Left lobe of liver (tissue), 2 donors: ENCODE measurements around the gene COQ3. TPM values are rescaled to one million over a fixed set of nuclear protein-coding genes. Genes with fewer than 3 reads are reported as not detected.
A peak's percentile ranks its signal among the peaks of the same experiment; 100 is the strongest.

Experiments
- ATAC-seq: fragments of 200-7000 bp; cut with Tn5 transposase; one replicate; pipeline ENCODE4 v1.9.1; 2020; ENCODE audit warnings: mild to moderate bottlenecking, moderate library complexity
- DNase-seq: peaks from one replicate; pipeline ENCODE4 v3.0.0-alpha.2; 2020; ENCODE audit warnings: low spot score
- total RNA-seq: library from RNA; stranded (reverse); gene quantifications from one replicate; pipeline ENCODE4 v1.2.1, GENCODE V29; 2021
- donor health status: DM: no; HTN: no; CAD: no; lungs with moderate emphysema.
- donor health status: DM: no; HTN: yes; CAD: no.

The COQ3 gene, protein sequence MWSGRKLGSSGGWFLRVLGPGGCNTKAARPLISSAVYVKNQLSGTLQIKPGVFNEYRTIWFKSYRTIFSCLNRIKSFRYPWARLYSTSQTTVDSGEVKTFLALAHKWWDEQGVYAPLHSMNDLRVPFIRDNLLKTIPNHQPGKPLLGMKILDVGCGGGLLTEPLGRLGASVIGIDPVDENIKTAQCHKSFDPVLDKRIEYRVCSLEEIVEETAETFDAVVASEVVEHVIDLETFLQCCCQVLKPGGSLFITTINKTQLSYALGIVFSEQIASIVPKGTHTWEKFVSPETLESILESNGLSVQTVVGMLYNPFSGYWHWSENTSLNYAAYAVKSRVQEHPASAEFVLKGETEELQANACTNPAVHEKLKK
- total RNA-seq = 7.5 TPM

DNA sequence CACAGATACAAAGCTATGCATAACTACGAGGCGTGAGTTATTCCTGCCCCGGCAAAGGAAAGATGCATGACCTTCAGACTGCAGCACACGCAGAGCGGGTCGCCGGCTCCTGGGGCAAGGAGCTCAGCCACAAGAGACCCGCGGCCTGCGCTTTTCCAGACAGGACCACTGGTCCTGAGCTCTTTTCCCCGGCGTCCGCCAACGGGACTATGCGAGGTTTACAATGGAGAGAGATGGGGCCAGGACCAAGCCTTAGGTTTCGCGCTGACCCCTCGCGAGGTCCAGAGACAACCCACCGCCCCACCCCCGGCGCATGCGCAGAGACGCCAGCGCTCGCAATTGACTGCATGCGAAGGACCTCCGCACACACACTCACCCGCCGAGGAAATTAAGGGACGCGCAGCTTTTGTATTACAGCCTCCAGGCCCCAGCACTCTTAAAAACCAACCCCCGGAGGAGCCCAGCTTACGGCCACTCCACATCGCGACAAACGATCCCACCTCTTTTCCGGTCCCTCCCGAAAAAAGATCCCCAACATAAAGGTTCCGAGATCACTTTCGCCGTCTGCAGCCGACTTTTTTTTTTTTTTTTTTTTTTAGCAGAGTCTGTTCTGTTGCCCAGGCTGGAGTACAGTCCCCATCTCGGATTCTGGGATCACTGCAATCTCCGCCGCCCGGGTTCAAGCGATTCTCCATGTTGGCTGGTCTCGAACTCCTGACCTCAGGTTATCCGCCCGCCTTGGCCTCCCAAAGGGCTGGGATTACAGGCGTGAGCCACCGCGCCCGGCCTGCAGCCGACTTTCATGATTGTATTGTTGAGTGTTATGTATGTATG lies at the start of gene COQ3:
COQ3 (minus strand) TSS at position 498 of the 834 bp plus-strand sequence; CDS start at position 482, 16 bp downstream.
- peak; percentile 91 for ATAC-seq
- DNase-seq = peak; percentile 78

DNA sequence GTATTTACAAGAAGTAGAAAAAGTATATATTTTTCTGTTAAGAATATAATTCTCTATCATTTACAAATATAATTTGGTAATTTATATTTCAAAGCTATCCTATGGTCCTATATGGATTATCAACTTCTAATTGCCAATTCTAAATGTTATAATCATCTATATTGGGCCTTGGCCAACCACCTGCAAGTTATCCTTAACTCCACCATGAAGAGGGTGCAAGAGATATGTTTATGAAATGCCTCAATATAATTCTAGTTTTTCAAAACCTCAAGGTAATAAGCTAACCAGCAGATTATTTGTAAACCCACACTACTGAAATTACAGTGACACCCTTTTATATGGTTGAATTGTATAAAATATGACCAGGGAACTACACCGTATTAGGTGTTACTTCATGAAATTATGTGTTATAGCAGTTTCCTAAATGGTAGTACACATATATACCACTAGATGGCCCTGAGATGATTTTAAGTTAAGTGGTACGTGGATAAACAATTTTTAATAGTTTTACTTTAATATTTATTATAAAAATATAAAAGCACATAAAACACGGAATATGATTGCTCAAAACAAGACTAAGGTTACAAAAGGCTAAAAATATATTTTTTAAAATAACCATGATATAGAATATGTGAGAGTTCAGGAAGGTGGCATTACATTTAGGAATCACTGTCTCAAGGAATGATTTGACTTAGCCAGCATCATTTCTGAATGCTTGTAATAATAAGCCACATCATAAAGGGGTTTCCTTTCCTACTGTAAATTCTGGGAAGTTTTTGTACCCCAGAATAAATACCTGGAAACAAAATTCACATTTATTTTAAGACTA lies 40.9 kb upstream of the COQ3 start:
- ATAC-seq (peak; percentile 82), DNase-seq (no peak)

DNA sequence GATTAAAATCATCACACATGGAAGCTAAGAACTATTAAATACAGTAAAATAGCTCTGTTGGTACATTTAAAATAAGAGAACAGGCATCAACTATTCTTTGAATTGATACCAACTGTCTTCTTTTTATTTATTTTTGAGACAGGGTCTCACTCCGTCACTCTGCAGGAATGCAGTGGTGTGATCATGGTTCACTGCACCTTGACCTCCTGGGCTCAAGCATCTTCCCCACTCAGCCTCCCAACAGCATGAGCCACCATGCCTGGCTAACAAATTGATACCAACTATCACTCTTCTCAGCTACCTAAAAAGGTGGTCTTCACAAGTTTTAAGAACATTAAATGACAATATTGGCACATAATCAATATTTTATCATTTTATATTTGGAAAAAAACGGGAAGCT lies 38.9 kb upstream of the COQ3 start:
- ATAC-seq (no peak), DNase-seq (no peak)

DNA sequence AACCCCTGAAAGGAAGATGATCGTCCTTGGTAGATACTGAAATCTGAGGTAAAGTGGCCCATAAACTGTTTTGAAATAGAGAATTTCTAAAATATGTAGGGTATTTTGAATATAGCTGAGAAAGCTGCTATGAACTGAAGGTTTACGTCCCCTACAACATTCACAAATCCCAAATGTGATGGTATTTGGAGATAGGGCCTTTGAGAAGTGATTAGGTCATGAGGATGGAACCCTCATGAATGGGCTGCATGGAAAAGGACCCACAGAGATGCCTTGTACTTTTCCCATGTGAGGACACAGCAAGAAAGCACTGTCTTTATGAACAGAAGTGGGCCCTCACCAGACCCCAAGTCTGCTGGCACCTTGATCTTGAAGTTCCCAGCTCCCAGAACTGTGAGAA lies 37.9 kb upstream of the COQ3 start:
- no peak for DNase-seq
- ATAC-seq = no peak

DNA sequence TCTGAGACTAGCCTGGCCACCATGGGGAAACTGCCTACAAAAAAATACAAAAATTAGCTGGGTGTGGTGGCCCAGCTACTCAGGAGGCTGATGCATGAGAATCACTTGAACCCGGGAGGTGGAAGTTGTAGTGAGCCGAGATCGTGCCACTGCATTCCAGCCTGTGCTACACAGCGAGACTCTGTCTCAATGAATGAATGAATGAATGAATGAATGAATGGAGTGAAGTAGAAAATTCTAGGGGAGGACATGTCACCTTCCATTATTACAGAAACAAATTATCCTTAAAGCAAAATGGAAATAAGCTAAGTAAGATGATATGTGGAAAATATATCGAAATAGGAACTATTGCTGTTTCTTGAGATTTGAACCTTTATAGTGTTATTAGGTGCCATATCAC lies 34.0 kb upstream of the COQ3 start:
- no peak for ATAC-seq
- no peak for DNase-seq

DNA sequence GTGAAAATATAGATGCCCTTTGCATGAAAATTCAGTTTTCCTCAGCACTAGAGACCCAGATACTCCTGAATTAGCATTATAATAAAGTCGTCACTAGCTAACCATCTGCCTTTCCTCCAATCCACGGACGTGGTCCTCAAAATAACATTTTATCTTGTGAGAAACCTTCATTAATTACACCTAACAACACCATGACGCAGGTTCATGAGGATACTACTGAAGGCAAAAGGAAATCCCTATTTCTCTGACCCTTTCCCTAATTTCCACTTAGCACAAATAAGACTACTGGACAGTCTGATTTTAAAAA lies 32.4 kb upstream of the COQ3 start:
- no peak for DNase-seq
- no peak for ATAC-seq

DNA sequence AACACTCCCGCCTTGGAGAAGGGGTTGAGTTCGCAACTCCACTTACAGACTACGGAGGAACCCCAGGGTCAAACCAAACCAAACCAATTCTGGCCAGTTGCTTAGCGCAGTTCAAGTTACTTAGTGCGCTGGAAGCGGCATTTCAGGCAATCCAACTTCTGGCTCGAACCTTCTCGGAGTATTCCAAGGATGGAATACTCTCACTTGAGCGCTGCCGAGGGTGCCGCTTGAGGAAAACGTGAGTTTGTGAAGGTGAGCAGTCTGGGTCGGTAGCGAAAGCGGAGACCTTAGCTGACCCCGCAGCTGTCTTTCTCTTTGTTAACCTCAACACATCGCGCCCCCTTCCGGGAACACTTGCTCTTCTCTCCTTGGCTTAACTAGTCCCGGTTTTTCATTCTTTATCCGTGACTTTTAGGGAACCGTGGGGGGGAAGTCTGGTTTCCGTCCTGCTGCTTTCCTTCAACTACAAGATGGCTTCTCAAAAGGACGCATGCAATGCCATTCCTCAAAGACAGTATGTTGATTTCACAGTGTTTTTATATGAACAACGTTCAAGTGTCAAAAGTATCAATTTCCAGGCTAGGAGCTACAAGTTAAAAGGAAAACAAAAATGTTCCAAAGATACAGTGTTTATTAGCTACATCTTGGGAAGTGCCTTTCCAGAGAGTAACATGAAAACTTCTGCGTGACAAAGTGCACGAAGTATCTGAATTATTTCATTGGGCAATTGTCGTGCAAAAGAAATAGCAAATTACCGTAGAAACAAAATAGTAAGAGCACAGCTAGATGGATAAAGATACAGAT lies 31.9 kb upstream of the COQ3 start:
- ATAC-seq (peak; percentile 81), DNase-seq (peak; percentile 89)

DNA sequence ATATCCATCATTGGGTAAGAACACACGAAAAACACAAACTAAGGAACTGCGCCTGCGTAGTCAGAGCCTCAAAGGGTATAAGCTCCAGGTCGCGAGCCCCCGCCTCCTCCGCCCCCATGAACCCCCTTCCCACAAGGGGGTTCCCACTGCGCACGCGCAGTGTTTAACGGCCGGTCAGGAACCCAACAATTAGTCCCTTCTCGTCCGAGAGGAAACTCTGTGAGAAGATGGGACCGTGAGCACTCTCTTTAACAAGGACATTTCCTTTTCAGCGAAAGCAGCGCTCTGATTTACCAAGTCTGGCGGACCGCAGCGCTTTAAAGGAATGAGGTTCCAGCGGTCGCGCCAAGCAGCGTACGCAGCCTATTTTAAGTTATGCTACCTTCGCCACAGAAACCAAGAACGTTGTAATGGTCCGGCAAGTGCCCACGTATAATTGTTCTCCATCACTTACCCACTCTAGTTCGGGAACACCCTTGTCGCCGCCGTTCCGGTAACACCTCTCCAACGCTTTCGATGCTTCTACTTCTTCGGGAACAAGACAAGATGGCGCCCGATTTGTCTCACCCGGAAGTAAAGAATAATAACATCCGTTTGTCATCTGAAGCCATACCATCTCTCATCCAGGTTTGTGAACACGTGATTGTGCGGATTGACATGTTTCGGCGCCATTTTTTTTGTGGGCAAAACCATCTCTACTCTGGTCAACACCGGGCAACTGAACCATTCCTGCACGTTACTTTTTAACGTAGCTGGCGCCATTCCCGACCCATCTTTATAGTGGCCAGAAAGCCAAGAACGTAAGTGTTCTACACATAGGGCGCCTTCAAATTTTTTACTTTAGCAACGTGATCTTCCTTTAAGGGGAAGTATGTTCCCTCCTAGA lies 31.0 kb upstream of the COQ3 start, which contains the start of gene PNISR:
PNISR (minus strand) TSS at position 548 of the 886 bp plus-strand sequence. CDS start 10,649 bp downstream, outside the sequence.
- peak; percentile 89 for ATAC-seq
- peak; percentile 93 for DNase-seq

DNA sequence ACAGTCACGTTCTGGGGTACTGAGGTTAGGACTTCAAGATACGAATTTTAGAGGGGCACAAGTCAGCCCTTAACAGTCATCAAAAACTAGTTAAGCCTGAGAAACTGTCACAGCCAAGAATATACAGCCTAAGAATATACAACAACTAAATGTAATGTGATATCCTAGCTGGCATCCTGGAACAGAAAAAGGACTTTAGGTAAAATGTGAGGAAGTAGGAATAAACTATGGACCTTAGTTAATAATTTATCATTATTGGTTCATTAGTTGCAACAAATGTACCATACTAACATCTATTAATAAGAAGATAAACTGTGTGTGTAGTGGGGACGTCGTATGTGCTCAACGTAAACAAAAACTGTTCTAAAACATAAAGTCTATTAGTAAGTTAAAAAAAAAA lies 30.0 kb upstream of the COQ3 start:
- ATAC-seq (no peak), DNase-seq (no peak)

DNA sequence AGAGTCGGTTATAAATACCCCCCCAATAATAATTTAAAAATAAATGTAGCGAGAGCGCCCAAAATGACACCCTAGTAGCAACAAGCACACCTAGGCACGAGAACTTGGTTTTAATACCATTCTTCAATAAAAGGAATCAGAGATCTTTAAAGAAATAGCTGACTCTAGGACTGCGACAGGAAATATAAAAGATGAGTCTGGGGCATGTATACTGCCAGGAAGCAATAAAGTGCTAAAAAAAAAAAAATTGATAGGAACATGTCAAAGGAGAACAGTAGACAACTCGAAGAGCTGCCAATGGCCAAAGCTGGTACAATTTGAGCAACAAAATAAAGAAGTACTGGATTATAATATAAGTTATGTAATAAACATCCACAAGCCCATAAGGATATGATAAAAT lies 28.9 kb upstream of the COQ3 start:
- no peak for DNase-seq
- ATAC-seq = no peak

DNA sequence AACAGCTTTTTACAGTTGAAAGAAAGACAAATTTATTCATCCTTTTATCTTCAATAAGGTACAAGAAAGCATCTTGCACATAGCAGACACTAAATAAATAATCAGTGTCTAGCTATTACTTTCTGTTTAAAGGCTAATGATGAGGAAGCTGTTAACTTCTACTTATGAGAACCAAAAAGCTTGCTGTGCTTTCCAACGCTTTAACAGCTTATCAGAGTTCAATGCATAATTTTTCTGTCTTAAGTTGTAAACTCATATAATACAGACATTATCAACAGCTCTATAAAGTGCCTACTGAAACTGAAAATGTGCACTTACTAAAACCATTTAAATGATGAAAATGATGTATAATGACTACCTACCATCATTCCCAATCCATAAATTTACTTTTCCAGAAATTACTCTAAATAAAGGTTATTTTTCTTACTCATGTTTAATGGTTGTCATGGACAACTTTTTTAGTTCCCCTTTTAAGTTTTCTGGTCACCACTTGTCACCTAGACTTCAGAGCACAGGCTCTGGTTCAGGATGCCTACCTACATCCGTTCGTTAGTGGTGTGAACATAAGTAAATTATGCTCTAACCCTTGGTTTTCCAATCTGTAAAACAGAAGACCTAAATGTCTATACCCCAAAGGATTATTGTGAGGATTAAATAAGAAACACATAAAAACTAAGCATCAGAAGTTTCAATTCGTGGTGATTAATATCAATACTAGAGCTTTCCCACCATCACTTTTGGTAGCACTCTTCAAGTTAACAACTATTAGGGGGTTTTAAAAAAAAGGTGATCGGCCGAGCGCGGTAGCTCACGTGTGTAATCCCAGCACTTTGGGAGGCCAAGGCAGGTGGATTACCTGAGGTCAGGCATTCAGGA lies 23.1 kb upstream of the COQ3 start:
- no peak for DNase-seq
- no peak for ATAC-seq

DNA sequence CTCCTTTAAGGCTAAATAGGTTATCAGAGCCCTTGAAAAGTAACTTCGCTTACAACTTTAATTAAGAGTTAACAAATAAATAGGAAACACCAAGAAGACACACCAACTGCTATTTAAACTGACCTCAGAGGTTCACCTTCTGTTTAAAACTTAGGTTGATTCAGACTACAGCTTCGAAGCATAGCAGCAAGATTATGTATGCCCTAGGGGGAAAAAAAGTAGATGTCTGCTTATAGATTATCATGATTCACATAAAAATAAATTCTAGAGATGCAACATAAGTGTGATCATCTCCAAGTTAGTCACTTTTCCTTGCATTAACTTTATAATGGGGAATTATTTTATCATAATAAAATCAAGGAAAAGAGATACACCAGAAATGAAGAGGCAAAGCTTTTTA lies 22.2 kb upstream of the COQ3 start:
- ATAC-seq (no peak), DNase-seq (no peak)

DNA sequence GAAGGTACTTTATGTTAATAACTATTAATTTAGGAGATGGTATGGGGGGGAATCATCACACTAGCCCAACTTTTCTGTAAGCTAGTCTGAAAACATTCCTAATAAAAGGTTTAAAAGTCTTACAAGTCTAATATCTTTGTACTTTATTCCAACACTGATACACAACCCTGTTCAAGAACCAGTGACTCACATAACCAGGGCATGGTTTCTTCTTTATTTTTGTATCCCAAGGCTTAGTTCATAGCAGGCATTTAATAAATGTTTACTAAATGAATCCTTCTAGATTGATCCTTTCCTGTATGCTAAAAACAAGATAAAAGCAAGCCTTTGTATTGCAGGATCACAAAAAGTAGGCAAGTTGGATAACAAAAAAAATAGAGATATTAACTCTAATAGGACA lies 21.5 kb upstream of the COQ3 start:
- ATAC-seq = no peak
- no peak for DNase-seq

DNA sequence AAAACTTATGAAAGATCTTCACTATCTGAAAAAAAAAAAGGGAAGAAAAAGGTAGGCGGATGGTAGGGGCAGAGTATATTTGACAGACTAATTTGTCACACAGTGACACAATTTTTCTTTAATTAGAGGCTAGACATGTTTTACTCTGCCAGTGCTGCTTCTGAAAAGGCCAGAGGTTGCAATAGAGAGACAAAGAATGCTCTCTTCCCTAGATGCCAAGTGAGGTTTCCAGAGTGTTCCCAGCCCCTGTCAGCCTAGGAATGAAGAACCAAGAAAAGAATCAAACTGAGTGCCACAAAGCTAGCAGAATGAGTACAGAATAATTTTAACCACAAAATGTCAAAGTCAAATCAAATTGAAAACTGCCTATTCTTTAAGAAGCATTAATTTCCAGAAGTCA lies 18.1 kb upstream of the COQ3 start:
- DNase-seq = no peak
- ATAC-seq = no peak

DNA sequence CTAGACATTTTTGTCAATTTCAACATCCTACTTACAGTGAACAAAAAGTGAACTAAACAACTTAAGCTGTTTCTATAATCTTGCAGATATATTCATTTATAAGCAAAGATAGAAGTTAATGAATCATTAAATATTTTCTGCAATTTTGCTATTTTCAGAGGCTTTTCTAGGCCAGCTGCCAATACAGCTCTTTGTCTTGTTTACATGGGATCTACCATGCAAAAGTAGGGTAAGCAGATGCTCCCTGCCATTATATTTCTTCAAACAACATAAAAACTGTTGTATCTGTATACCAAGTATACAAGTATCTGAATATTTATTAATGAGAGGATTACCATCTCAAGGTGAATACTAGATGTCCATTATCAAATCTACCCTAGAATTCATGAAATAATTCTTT lies 15.7 kb upstream of the COQ3 start:
- ATAC-seq (no peak), DNase-seq (no peak)

DNA sequence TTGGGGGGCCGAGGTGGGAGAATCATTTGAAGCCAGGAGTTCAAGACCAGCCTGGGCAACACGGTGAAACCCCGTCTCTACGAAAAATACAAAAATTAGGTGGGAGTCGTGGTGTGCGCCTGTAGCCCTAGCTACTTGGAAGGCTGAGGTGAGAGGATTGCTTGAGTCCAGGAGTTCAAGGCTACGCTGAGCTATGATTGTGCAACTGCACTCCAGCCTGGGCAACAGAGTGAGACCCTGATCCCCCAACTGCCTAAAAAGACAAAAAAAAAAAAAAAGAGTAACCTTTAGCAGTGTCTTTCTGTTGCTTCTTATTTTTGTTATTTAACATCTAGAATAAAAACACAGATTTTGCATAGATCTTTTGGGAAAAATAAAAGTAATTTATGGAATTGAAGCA lies 13.1 kb upstream of the COQ3 start:
- no peak for DNase-seq

DNA sequence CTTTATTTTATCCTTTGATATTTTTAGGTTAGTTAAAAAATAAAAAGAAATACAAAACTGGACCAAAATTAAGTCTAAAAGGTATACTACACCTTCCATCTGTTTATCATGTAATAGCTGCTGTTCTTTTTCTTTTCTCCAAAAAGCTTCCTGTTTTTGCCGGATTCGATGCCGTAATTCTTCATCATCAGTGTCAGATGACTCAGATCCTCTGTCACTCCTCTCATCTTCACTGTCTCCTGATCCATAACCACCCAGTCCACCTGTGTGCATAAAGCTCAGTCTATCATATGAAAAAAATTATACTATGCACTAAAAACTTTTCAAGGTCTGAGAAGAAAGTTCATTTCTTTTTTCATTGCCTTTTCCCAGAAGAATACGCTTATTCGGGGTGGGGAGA lies 8.5 kb upstream of the COQ3 start:
- ATAC-seq (no peak), DNase-seq (no peak)

More for the DNA sequence above, 13.1 kb upstream of the COQ3 start:
- ATAC-seq = no peak

DNA sequence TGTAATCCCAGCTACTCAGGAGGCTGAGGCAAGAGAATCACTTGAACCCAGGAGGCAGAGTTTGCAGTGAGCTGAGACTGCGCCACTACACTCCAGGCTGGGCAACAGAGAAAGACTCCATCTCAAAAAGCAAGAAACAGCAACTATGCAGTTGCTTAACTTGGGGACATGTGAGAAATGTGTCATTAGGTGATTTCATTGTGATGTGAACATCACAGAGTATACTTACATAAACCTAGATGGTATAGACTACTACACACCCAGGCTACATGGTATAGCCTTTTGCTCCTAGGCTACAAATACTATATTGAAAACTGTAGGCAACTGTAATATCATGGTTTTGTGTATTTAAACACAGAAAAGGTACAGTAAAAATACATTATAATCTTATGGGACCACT lies 3.3 kb upstream of the COQ3 start:
- no peak for ATAC-seq
- no peak for DNase-seq

DNA sequence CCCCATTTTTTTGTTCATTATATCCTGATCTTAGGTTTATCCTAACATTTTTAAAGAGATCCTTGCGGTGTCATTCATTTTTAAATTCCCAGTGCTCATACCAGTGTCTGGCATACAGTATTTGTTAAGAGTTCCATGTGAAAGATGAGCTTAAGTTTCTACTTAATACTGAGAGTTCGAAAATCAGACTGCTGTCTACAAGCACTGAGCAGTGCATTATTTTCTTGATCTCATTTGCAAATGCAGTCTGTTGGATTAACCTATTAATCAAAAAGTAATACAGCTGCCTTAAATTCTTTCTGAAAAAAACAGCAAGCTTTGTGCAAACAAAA lies 663 bp downstream of the COQ3 start:
- DNase-seq = no peak
- ATAC-seq = peak; percentile 41
